Measurements from ENCODE around the gene KRTAP10-4.
"Not testable (repeated sequence)": the region's sequence is repeated elsewhere in the genome, so short reads cannot be mapped to it uniquely, and the experiment has no call there.

The KRTAP10-4 gene

DNA sequence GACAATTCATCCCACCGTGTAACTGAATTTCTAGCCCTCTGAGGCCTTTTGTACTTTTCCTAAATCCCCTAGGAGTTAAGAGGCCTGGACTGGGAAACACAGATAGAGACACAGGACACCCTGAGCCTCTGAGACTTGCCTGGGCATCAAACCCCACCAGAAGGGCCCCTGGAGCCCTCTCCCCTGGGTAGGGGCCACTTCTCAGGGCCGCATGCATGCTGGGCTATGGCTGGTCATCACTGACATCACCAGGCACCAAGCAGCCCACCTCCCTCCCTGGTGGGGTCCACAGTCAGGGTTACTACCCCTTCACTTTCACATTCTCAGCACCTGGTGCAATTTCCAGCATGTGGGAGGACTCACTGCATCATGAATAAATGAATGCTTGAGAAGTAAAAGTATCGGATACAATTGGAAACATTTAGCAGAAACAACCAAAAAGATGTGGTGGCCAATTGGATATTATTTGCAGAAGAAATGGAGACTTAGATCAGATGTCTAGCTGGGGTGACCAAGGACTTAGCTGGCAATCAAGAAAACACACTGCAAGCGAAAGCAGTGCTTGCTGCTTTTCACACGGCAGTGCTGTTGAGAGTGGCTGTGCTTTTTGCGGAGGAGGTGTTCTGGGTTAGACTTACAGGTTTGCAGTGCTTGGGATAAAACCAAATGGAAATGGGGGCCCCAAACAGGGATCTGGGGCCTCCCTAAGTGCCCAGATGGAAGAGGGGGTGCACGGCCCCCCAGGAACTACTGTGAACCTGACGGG lies 25.9 kb downstream of the KRTAP10-4 start:
- no peak for DNase-seq

- DNase-seq, result not testable (repeated sequence)
These were observed 26.8 kb downstream of the KRTAP10-4 start, which contains the start of gene KRTAP10-7 for GRCh38 chr21:44600118-44600978. Gene KRTAP10-7 (plus strand): TSS chr21:44600597. CDS start chr21:44600622, 25 bp downstream.

GRCh38 chr21:44601091-44601490 lies 27.6 kb downstream of the KRTAP10-4 start:
- DNase-seq, result not testable (repeated sequence)

DNA sequence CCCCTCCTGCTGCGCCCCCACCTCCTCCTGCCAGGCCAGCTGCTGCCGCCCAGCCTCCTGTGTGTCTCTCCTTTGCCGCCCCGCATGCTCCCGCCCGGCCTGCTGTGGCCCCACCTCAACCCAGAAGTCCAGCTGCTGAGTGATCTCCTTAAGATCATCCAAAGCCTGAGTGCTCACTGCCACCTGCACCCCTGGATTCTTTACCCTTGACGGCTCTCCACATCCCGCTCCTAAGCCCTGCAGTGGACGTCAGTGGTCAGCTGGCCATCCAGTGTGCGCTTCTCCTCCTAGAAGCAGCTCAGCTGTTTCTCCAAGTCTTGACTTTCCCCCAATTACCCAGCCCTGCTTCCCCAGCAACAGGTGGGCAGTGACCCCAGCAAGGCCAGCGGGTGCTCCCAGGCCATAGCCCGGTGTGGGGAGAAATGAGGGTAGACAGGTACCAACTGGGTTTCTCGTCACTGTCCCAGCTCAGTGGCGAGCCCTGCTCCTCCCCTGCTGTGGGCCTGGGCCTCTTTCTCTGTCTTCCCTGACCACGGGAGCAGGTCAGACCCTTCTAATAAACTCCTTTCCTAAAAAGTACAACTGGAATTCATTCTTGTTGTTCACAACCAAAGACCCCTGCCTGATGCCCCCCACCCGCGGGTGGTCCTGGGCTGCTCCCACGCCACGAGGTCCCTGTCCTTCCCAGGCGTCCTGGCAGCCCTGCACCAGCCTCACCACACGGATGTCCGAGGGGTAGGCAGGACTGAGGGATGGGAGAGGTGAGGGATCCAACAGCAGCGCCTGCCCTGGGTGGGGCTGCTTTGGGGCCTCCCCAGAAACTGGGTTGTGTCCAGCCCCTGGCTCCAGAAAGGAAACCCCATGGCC lies 28.3 kb downstream of the KRTAP10-4 start:
- DNase-seq, result no peak

DNA sequence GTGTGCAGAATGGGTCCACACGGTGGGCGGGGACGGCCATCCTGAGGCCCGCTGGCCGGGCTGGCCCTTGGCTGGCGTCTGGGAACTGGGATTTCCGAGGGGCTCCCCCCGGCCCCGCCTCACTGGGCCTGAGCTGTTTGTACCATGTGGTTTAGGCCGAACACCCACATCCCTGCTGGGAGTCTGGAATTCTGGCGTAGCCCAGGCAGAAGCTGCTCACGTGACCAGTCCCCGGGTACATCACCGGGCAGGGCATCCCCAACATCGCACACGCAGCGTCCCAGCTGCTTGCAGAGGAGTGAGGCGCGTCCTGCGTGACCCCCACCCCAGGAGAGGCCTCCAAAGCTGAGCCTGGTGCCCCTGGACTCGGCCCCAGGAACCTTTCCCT lies 28.9 kb downstream of the KRTAP10-4 start:
- DNase-seq, result no peak

DNA sequence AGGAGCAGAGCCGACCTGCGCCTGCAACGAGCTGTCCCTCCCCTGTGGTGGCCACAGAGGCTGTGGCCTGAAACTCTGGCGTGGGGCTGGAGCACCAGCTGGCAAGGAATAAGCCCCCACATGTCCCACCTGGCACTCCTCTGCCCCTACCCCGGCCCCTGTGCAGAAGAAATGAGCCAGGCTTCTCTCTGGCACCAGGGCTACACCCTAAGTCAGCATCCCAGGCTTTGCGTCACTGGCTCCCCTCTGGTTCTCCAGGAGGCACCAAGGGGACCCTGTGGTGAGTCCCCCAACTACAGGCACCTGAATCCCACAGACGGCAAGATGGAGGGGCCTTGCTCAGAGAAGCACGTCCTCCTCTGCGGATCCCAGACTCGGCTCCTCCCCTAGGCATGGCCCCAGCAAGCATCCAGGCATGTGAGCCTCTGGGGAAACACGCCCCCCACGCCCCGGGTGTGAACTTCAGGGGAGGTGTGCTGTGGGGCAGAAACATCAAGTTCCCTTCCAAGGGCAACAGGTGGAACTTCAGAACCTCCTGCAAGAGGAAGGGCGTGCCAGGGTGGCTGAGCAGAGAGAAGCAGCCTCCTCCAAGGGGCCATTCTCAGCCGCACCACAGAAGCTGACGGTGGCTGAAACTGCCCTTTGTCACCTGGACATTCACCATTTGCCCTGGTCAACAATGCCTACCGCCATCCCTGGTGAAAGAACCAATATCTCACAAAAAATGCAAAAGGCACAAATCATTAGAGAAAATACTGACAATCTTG lies 29.8 kb downstream of the KRTAP10-4 start:
- DNase-seq, result no peak

- DNase-seq, result no peak
These were observed 30.4 kb downstream of the KRTAP10-4 start for GRCh38 chr21:44603911-44604310.

DNA sequence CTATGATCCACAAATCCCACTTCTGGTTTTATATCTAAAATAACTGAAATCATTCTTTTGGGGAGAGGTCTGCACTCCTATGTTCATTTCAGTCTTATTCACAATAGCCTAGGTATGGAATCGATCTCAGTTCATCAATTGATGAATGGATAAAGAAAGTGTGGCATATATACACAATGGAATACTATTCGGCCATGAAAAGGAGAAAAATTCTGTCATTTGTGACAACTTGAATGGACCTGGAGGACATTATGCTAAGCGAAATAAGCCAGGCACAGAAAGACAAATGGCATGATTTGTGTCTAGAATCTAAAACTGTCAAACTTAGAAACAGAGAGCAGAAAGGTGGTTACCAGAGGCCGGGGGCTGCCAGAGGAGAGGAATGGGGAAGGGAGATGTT lies 33.0 kb downstream of the KRTAP10-4 start:
- no peak for DNase-seq

DNA sequence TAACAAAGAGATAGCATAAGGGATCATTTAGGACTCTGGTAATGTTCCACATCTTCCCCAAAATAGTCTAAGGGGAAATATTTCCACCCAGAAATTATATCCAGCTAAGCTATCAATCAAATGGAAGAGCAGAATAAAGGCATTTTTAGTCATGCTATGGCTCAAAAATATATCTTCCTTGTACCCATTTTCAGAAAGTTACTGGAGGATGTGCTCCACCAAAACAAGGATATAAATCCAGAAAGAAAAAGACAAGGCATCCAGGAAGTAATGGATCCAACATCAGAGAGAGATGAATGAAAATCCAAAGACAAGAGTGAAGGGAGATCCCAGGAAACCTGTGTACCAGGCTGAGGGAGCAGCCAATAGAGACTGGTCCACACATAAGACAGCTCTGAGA lies 35.7 kb downstream of the KRTAP10-4 start:
- DNase-seq, result no peak

GRCh38 chr21:44610157-44610843 lies 36.8 kb downstream of the KRTAP10-4 start:
- not testable (repeated sequence) for DNase-seq

DNA sequence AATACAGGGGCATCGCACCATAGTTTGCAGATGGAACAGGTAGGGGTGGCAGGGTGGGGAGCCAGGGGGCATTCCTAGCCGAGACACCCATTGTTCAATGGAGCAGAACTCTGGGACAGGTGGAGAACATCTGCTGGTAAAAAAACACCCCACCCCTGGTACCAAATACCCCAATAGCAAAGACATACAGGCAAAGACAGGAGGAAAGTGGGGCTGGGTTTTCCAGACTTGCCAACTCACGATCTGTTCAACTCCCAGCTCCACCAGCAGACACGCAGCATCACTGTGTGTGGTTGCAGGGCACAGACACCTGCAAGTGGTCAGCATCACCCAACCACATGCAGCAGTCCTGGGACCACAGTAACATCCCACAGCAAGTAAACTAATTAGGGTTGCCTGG lies 38.0 kb downstream of the KRTAP10-4 start:
- no peak for DNase-seq

DNA sequence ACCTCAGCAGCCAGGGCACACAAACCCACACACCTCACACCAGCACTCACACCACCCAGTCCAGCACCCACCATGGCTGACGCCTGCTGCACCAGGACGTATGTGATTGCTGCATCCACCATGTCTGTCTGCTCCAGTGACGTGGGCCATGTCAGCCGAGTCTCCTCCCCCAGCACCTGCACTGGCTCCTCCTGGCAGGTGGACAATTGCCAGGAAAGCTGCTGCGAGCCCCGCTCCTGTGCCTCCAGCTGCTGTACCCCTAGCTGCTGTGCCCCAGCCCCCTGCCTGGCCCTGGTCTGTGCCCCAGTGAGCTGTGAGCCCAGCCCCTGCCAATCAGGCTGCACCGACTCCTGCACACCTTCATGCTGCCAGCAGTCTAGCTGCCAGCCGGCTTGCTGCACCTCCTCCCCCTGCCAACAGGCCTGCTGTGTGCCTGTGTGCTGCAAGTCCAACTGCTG lies 38.5 kb downstream of the KRTAP10-4 start, which contains the start of gene KRTAP10-8:
KRTAP10-8 (plus strand) TSS at position 51 of the 458 bp plus-strand sequence; CDS start at position 73, 22 bp downstream.
- DNase-seq, result no peak

- DNase-seq, result no peak
These were observed 39.2 kb downstream of the KRTAP10-4 start for GRCh38 chr21:44612669-44613229.

DNA sequence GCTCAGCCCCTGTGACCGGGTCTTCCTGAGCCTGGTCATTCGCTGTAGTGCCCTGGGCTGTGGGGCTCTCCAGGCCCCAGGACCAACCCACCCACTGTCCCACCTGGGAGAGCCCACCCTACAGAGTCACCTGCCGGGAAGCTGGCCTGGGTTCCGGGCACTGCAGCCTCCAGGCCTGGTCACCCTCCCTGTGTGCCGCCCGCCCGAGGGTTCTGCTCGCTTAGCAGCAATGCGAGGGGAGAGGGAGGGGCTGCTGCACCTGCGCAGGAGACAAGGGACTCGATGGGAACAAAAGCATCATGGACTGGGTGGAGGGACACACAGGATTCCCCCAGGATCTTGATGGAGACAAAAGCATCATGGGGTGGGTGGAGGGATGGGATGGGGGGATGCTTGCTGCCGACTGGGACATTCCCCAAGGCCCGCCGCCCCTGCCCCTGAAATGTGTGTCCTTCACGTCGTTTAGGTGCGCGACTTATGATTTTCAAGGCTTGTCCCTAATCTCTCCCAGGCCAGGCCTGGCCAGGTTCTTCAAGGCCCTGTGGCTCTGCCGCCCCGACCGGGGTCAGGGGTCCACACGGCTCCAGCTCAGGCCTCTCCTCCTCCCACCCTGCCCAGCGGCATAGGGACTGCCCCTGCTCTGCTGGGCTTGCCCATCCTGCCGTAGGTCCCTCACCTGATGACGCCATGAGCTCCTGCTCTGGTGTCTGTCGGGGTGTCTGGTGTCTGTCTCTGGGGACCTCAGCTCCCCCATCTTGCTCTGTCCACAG lies 40.0 kb downstream of the KRTAP10-4 start:
- DNase-seq, result no peak

GRCh38 chr21:44614161-44614631 lies 40.7 kb downstream of the KRTAP10-4 start:
- no peak for DNase-seq

DNA sequence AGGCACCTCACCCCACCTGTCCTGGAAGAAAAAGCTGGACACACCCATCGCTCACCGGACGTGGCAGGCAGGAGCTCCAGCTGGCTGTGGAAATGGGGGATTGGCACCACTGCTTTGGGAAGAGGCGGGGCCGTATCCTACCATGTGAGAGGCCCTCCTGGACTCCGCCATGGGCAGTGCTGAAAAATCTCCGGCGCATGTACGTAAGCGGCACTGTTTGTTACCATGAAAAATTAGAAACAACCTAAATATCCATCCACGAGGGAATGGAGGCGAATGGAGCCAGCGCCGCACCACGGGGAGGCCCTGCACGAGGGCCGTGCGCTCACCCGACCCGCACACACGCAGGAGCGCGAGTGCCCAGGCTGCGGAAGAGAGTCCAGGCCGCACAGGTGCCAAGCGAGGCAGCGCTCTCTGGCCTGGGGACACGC lies 41.4 kb downstream of the KRTAP10-4 start:
- DNase-seq, result no peak

GRCh38 chr21:44615466-44615865 lies 41.9 kb downstream of the KRTAP10-4 start:
- DNase-seq, result no peak

GRCh38 chr21:44615911-44616590 lies 42.5 kb downstream of the KRTAP10-4 start:
- DNase-seq, result no peak

GRCh38 chr21:44616591-44616926 lies 43.0 kb downstream of the KRTAP10-4 start:
- DNase-seq, result no peak

Data from right kidney (tissue), 1 donor.